CD4-positive, alpha-beta T cell treated with Interleukin-6 at 100 ng/mL for 8 hours (primary cell): ENCODE data around the gene EXOC2.
"Not testable (repeated sequence)": the region's sequence is repeated elsewhere in the genome, so short reads cannot be mapped to it uniquely, and the experiment has no call there.

Experiments used
- DNase-seq: peaks from one replicate; pipeline ENCODE4 v3.0.0-alpha.2; 2020; ENCODE audit warnings: mixed read lengths, low spot score

The EXOC2 gene

GRCh38 chr6:583635-584034 lies 109.3 kb downstream of the EXOC2 start:
- no peak for DNase-seq

GRCh38 chr6:583116-583515 lies 109.8 kb downstream of the EXOC2 start:
- no peak for DNase-seq

- no peak for DNase-seq
Measured at GRCh38 chr6:582370-582769, 110.6 kb downstream of the EXOC2 start.

GRCh38 chr6:579339-579738 lies 113.6 kb downstream of the EXOC2 start:
- no peak for DNase-seq

- DNase-seq: no peak
Measured at GRCh38 chr6:572596-573265, 120.2 kb downstream of the EXOC2 start.

- DNase-seq: no peak
Measured at GRCh38 chr6:571892-572291, 121.0 kb downstream of the EXOC2 start.

GRCh38 chr6:570825-571224 lies 122.1 kb downstream of the EXOC2 start:
- DNase-seq: no peak

GRCh38 chr6:568954-569523 lies 123.9 kb downstream of the EXOC2 start:
- DNase-seq: no peak

- no peak for DNase-seq
Measured at GRCh38 chr6:568085-568484, 124.9 kb downstream of the EXOC2 start.

- DNase-seq: no peak
Measured at GRCh38 chr6:563863-564262, 129.1 kb downstream of the EXOC2 start.

GRCh38 chr6:562052-562676 lies 130.8 kb downstream of the EXOC2 start:
- DNase-seq: no peak

GRCh38 chr6:561335-561734 lies 131.6 kb downstream of the EXOC2 start:
- DNase-seq: not testable (repeated sequence)

- no peak for DNase-seq
Measured at GRCh38 chr6:558959-559358, 134.0 kb downstream of the EXOC2 start.

GRCh38 chr6:558089-558488 lies 134.8 kb downstream of the EXOC2 start:
- no peak for DNase-seq

GRCh38 chr6:551829-552350 lies 141.0 kb downstream of the EXOC2 start:
- no peak for DNase-seq

GRCh38 chr6:551405-551804 lies 141.5 kb downstream of the EXOC2 start:
- no peak for DNase-seq

GRCh38 chr6:549906-550305 lies 143.0 kb downstream of the EXOC2 start:
- DNase-seq: no peak

- DNase-seq: peak; percentile 19
Measured at GRCh38 chr6:548517-548916, 144.4 kb downstream of the EXOC2 start.

GRCh38 chr6:548091-548490 lies 144.8 kb downstream of the EXOC2 start:
- no peak for DNase-seq

- no peak for DNase-seq
Measured at GRCh38 chr6:540490-540889, 152.4 kb downstream of the EXOC2 start.

- no peak for DNase-seq
Measured at GRCh38 chr6:537114-537513, 155.8 kb downstream of the EXOC2 start.

- DNase-seq: no peak
Measured at GRCh38 chr6:530425-530824, 162.5 kb downstream of the EXOC2 start.

GRCh38 chr6:528989-529388 lies 163.9 kb downstream of the EXOC2 start:
- no peak for DNase-seq
